DND-41 (cell line): Measurements from ENCODE around the gene ITGB5.

Experiments used
- CTCF ChIP-seq: IDR thresholded peaks from 2 replicates; pipeline ENCODE4 v1.5.1; 2012; ENCODE audit warnings: borderline replicate concordance, low read length, moderate library complexity, mild to moderate bottlenecking; ENCODE audit not compliant: poor library complexity, severe bottlenecking; ENCODE audit errors: extremely low read depth
- EZH2 ChIP-seq: IDR thresholded peaks from 3 replicates; pipeline ENCODE4 v1.6.1; 2012; ENCODE audit warnings: borderline replicate concordance, low read depth, mild to moderate bottlenecking, moderate library complexity, low read length, inconsistent platforms; ENCODE audit not compliant: severe bottlenecking

- TF ChIP-seq EZH2 (no peak), CTCF (no peak)
Measured at GRCh38 chr3:124839896-124840295, 47.3 kb downstream of the ITGB5 start.
